NCI-H1436 treated with DMSO at 0.1 percent for 48 hours (cell line): ENCODE measurements around the gene SRRM2.

Experiments
- DNase-seq: peaks from one replicate; lab custom pipeline; 2025; lab: John Stamatoyannopoulos, UW

SRRM2 gene

GRCh38 chr16:2762711-2763110, 10.3 kb downstream of the SRRM2 start:
- DNase-seq: no peak

- no peak for DNase-seq
Observed at GRCh38 chr16:2763173-2763572, 10.7 kb downstream of the SRRM2 start.

GRCh38 chr16:2764718-2765117, 12.3 kb downstream of the SRRM2 start:
- DNase-seq: no peak

GRCh38 chr16:2765462-2766404, 13.3 kb downstream of the SRRM2 start:
- DNase-seq: no peak

DNA sequence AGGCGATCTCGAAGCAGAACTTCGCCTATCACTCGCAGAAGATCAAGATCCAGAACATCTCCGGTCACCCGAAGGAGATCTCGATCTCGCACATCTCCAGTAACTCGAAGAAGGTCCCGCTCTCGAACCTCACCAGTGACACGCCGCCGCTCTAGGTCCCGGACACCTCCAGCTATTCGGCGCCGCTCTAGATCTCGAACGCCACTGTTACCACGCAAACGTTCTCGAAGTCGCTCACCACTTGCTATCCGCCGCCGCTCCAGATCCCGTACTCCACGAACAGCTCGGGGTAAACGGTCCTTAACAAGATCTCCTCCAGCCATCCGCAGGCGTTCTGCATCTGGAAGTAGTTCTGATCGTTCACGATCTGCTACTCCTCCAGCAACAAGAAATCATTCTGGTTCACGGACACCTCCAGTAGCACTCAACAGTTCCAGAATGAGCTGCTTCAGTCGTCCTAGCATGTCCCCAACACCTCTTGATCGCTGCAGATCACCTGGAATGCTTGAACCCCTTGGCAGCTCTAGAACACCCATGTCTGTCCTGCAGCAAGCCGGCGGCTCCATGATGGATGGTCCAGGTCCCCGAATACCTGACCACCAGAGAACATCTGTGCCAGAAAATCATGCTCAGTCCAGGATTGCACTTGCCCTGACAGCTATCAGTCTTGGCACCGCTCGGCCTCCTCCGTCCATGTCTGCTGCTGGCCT, 14.1 kb downstream of the SRRM2 start:
- DNase-seq: no peak

DNA sequence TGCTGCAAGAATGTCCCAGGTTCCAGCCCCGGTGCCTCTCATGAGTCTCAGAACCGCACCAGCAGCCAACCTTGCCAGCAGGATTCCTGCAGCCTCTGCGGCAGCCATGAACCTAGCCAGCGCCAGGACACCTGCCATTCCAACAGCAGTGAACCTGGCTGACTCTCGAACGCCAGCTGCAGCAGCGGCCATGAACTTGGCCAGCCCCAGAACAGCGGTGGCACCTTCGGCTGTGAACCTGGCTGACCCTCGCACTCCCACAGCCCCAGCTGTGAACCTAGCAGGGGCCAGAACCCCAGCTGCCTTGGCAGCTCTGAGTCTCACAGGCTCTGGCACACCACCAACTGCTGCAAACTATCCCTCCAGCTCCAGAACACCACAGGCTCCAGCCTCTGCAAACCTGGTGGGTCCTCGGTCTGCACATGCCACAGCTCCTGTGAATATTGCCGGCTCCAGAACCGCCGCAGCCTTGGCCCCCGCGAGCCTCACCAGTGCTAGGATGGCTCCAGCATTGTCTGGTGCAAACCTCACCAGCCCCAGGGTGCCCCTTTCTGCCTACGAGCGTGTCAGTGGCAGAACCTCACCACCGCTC, 14.8 kb downstream of the SRRM2 start:
- no peak for DNase-seq

DNA sequence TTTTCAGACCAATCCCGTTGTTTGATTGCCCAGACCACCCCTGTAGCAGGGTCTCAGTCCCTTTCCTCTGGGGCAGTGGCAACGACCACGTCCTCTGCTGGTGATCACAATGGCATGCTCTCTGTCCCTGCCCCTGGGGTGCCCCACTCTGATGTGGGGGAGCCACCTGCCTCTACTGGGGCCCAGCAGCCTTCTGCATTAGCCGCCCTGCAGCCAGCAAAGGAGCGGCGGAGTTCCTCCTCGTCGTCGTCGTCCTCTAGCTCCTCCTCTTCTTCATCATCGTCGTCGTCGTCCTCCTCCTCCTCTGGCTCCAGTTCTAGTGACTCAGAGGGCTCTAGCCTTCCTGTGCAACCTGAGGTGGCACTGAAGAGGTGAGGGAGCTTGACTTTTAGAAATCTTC, 15.5 kb downstream of the SRRM2 start:
- DNase-seq: no peak

GRCh38 chr16:2768403-2769089, 16.1 kb downstream of the SRRM2 start:
- DNase-seq: no peak

GRCh38 chr16:2769100-2769529, 16.7 kb downstream of the SRRM2 start:
- DNase-seq: no peak

DNA sequence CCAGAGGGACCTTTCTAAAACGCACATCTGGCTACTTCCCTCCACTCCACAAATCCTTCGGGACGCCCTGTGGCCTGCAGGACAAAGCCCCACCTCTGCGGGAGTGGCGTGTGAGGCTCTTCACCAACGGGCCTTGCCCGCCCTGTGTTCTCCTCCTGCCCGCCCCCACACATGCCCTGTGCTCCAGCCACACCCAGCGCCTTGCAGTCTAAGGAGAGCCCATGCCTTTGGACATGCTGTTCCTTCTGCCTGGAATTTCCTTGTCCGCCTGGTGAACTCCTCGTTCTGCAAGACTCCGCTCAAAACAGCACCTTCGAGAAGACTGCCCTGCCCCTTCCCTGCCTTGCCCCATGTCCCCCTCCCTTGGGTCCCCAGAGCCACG, 17.2 kb downstream of the SRRM2 start:
- no peak for DNase-seq

DNA sequence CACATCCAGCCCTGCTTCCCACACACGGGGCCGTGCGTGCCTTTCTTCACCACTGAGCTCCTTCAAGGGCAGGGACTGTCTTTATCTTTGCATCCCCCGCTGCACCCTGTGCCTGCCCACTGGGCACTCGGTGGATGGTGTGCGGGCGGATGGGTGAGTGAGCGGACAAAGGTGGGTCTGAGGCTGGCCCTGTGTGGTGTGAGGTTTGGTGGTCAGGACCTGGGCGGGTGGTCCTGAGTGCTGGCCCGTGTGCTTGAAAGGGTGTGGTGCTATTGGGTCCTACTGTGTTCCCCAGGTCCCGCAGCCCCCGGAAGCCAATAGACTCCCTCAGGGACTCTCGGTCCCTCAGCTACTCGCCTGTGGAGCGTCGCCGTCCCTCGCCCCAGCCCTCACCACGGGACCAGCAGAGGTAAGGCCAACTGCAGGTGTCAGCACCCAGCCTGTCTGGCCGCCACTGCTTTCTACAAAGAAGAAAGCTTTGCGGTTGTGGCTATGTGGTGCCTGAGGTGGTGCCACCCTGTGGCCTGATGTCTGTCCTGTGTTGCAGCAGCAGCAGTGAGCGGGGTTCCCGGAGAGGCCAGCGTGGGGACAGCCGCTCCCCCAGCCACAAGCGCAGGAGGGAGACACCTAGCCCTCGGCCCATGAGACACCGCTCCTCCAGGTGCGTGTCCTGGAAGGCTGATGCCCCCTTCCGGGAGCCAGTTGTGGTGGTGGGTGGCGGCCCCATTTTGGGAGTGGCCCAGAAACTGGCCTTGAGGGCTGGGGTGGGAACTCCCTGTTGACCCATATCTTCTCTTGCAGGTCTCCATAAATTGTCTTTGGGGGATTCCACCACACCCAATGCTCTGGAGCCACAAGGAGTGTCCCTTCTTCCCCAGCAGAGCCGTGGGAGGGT, 17.9 kb downstream of the SRRM2 start:
- no peak for DNase-seq

GRCh38 chr16:2771496-2772402, 19.3 kb downstream of the SRRM2 start:
- DNase-seq: no peak

GRCh38 chr16:2773188-2773968, 20.9 kb downstream of the SRRM2 start:
- no peak for DNase-seq

DNA sequence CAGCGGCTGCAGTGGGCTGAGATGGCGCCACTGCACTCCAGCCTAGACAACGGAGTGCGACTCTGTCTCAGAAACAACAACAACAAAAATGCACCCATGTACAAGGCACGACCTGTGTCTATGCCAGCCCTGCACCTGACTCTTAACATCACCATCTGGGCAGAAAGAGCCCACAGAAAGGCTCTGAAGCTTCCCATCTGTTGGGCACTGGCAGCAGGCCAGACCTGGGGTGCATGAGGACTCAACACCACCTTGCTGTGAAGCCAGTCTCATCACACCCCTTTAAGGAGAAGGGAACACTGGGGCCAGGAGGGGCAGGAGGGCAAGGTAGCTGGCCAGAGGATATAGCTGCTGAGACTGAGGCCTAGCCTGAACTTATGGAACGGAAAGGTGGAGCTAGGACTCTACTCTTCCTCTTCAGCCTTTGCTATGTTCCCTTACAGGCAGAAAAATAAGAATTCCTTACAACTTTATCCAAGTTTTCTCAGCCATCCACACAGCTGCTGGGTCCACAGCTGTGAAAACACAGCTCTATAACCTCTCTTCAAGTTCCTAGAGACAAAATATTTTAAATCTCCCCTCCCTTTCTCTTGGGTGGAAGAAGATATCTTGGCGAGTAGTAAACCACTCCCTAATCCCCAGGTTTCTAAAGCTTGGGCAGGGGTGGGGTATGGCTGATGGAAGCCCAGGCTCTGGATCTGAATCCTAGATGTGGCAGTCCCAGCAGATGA, 21.9 kb downstream of the SRRM2 start:
- DNase-seq: no peak

- DNase-seq: no peak
Observed at GRCh38 chr16:2775131-2775716, 22.8 kb downstream of the SRRM2 start.

GRCh38 chr16:2775765-2776499, 23.5 kb downstream of the SRRM2 start:
- DNase-seq: no peak

DNA sequence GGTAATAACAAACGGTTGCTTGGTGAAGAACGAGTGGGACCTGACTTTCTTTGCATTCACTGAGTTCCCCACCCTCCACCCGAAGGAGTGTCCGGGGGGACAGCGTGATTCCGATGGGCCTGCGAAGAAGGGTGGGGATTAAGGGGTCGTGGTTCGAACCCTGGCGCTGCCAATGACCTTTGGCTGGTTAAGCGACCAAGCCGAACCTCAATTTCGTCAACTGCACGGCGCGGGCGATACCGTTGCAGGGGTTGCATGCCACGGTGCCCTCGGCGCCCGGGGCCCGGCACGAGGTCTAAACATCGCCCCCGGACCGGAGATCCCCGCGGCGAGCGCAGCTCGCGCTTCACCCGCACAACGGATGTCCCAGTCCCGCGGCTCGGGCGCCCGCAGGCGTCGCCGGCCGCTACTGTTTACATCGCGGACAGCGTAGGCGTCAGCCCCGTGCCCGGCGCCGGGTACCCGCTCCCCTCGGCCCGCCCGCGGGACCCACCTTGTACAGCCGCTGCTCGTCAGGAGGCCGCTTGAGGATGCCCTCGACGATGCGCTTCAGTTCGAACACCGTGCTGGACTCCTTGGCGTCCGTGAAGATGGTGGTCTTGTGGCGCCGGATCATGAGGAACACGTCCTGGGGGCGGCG, 24.2 kb downstream of the SRRM2 start:
- DNase-seq: no peak
